Stimulated activated CD4-positive, alpha-beta T cell treated with anti-CD3 and anti-CD28 coated beads, Interleukin-15, amount 100 ng/mL, for 1 hour (primary cell): ENCODE data around the gene EFEMP1.

Experiments
- DNase-seq, 2 donors: peaks; one replicate each; pipeline ENCODE4 v3.0.0-alpha.2; 2020; ENCODE audit warnings: low read depth in 1 of 2, low spot score in 1 of 2

EFEMP1 gene

DNA sequence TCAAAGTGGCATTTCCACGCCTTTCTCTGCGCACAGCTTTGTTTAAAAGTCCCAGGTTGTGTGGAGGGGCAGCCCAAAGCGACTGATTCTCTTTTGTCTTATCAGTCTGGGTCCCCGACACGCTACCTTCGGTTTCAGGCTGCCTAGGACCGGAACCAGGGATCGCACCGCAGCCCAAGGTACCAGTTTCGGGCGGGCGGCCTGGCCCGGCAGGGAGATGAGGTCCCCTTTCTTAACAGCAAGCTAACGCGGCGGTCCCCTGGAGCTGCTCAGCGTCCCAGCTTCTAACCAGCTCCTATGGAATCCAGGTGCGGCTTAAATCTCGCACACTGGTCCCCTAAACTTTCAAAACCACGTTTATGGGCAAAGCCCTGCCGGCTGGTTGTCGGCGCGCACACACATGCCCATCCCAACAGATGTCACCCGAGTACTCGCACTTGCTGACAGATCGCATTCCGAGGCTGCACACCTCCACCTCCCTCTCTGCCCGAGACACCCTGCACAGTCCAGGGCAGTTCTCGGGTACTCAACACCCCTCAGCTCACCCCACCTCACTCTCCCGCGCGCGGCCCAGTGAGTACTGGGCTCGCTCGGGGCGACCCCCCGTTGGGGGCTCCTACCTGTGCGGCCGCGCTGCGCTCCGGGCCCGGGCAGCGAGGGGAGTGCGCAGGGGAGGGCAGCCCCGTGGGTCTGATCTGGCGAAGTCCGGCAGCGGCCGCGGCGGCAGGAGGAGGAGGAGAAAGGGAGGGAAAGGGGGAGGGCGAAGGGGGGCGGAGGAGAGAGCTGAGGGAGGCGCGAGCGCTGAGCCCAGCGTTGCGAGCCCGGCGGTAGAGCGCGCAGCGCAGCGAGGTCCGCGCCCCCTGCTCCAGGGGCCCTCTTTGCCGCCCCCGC is at the start of gene EFEMP1:
TSS of gene EFEMP1 (minus strand) at position 692 of the 891 bp plus-strand sequence. CDS start 1,342 bp downstream, outside the sequence.
- DNase-seq: no peak

DNA sequence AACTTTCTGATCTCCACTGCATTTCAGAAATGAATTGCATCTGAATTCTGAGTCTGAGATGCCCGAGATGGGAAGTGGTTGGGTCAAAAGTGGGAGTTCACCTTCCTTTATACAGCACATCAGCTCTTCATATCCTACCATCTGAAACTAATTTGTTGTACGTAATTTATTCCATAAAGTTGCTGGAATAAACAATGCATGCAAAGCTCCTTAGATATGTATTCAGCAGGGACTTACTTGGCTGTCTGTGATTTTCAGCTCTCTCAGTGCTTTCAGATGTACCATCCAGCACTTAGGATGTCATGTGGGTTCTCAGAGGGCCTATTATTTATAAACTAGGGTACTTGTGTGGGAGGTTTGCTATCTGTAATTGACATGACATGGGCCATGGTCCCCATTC is 46.9 kb upstream of the EFEMP1 start:
- no peak for DNase-seq

DNA sequence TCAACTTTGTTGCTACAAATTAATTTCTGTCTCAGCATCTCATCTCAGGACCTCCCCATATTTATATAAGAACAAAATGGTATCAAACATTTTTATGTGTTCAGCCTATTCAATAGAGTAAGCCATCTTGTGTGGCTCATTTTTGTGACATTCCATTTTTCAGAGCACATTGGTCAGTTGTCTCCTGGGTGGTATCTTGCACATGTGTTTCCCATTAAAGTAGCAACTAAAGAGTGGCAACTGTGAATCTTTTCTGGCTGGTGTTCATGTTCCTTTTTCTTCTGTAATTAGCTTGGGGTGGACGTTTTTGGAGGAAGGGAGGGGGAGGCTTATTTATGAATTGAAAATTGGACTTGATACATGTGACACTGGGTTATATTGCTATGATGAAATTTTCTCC is 45.4 kb upstream of the EFEMP1 start:
- no peak for DNase-seq

DNA sequence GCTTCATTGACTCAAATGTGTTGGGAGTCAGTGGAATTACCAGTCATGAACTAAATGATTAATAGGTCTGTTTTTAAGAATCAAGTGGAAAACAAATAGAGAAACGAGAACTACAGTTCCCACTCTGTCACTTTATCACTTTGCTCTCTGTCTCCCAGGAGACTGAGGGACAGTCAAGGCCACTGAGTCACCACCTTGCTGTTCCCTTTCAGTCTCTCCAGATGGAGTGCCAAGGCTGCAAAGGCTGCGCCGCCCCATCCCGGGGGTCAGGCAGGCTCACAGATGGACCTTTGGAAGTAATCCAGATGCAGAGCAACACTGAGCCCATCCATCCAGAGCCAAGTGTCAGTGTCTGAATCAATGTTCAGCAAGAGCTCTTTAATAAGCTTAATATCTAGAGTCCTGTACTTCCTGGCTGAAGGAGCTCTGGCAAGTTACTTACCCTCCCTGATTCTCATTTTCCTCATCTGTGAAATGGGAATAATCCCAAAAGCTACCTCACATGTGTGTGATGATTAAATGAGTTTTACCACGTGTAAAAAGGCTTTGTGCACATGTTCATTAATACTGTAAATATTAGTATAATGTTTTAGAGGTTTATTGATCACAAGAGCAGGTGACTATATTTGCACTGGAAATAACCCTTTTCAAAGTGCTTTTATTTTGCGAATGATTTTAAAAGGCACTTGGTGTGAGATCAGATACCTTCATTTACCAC is 43.0 kb upstream of the EFEMP1 start:
- no peak for DNase-seq

GRCh38 chr2:55965966-55966365 is 42.4 kb upstream of the EFEMP1 start:
- no peak for DNase-seq

- DNase-seq: no peak
These were observed 41.7 kb upstream of the EFEMP1 start for GRCh38 chr2:55965276-55965675.

GRCh38 chr2:55962915-55963314 is 39.3 kb upstream of the EFEMP1 start:
- DNase-seq: no peak

DNA sequence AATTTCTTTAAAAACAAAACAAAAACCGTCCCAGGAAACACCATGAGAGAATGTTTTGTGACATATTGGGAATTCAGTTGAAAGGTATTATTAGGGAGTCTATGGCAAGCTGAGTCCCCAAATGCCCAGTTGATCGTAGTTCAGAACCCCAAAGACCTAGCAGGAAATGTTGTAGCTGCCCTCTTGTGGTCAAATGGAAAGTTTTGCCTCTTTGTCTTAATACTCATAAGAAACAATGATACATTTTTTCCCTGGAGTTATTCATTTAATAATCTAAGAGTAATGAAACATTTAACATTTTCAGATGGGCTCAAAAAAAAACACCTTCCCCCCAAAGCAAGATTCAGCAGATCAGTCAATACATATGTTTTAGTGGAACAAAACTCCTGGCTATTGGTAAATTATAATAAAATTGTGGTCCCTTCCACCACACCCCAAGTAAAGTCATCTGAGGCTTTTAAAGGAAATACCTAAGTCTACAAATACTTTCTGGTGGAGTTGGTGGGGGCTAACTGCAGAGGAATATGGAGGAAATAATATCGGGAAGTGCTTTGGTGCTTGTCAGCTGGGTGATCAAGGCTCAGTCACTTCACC is 37.8 kb upstream of the EFEMP1 start:
- no peak for DNase-seq

DNA sequence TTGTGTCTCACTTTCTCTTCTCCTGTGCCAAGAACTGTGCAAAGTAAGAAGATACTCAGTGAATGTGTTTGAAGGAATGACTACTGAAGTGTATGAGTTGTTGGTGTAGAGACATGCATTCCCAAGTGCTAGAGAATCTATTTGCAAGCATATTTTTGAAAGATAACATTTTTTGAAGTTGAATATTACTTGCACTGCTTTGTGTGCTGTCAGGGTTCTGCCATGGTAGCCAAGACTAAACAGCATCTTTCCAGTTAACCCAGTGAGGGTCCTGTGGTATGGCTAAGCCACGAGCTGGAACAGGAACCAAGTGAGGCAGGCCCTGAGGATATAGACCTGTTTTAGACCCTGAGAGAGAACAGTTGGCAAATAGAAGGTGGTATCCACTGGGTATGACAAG is 35.2 kb upstream of the EFEMP1 start:
- DNase-seq: no peak

DNA sequence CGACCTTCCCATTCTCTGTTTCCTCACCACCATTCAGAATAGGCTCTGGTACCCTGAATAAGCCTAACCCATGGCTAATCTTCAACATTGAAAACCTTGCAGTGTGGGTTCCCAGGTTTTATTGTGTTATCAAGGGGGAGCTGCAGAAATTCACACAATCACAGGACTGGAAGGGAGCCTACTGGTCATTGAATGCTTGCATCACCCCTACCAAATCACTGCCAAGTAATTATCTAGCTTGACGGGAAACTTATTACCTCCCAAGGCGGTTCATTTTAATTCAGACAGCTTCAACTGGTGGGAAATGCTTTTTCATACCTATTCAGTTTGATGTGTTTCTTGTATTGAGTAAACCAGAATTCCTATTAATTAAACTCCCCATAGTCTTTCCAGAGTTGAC is 33.6 kb upstream of the EFEMP1 start:
- DNase-seq: no peak

DNA sequence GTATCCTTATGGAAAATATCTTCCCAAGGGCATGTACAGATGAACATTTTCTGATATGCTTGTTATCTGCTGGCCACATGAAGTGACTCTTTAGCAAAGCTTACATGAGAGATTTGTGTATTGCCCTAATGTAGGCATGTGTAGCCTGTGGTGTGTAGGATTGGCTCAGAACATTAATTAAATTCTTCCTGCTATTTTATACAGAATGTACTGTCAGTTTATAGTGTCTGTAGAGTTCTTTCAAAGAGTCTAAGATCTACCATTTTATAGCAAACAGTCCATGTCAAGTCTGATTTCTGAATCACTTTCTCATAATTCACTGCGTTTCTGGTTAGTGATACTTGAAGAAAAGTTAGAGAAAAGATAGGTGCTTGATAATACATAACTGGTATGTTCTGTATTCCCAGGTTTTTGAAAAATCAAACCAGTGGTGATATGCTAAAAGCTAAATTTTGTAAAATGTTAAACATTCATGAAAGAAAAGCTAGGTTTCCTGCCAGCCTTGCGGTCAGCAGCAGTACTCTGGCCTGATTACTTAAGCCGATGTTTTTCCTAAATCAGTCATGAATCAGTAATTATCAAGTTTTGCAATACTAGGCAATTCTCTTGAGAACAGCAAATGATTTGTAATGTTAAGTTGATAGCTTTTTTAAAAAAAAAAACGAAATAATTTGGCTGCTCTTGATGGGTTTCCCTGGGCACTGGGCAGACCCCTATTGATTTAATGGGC is 30.9 kb upstream of the EFEMP1 start:
- DNase-seq: no peak

DNA sequence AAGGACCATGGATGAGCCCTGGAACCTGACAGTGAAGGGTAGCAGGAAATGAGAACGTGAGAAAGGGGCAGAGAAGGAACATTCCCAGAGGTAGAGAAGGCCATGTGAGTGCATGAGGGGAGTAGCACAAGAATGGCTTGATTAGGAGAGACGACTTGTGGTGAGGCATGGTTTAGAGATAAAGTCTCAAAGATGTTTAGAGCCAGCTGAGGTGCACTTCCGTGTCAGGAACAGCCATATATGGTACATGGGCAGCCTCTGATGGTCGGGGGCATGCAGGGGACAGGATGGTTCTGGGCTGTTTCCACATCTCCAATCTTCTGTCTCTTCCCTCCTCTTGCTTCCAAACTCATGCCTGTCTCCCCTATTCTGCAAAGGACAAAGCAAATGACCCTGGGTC is 28.8 kb upstream of the EFEMP1 start:
- no peak for DNase-seq

DNA sequence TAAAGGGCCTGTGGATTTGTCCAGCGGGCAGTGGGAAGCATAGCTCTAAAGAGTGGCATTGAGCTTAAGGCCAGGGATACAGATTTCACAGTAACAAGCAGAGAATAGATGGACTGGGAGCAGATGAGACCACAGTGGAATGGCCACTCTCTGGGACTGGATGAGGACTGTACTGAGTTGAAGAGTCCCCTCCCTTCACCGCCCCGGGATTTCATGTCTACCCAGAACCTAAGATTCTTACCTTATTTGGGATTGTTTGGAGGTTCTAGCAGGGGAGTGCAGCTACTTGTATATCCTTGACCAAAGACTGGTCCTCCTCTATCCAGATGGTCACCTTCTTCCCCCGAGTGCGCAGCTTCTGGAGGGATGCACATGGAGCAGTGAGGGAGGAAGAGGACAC is 28.0 kb upstream of the EFEMP1 start:
- no peak for DNase-seq

DNA sequence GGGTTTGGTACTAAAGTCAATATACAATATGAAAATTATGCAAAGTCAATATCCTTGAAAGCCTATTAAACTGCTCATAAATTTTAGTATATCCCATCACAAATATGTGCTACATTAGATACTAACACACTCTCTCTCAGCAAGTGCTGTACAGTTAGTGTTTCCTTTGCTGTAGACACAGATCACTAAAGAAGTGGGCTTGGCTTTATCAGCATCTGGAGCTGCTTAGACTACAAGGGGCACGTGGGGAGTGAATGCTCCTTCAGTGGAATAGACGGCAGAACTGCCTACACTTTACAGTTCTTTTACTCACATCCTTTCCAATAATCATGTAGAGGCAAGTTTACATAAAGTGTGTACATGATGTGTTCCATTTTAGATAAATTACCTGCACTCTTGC is 26.0 kb upstream of the EFEMP1 start:
- DNase-seq: no peak

DNA sequence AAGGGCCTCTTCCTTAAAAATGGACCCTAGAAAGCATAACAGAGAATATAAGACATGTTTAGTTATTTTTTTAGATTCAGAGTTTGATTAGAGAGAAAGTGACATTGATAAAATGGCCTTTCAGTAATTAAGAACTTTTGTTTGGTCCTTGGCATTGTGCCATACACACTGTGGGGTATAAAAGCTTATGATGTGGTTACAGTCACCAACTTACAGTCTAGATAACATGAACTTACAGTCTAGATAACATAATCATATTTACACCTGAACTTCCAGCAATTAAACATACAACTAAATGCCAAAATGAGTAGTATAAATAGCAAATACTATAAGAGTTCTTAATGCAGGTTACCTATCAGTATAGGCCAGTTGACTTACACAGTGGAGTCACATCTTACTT is 25.6 kb upstream of the EFEMP1 start:
- DNase-seq: no peak

- no peak for DNase-seq
These were observed 24.8 kb upstream of the EFEMP1 start for GRCh38 chr2:55948176-55948923.

- DNase-seq: no peak
These were observed 24.2 kb upstream of the EFEMP1 start for GRCh38 chr2:55947752-55948151.

DNA sequence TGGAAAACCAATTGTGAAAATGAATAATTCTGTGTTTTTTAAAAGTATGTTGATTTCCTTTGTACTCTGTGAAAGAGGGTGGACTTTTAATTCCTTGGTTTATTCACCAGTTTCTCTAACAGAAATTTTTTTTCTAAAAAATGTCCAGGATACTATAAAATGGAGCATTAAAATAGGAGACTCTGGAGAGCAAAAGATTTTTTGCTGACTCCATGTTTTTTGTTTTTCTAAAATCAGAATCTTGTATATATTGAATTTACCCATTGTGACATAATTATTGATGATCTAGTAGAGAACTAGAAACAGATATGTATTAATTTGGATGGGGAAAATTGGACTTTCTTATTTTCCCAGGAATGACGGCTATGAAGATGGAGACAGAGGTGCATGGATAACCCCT is 23.2 kb upstream of the EFEMP1 start:
- no peak for DNase-seq

DNA sequence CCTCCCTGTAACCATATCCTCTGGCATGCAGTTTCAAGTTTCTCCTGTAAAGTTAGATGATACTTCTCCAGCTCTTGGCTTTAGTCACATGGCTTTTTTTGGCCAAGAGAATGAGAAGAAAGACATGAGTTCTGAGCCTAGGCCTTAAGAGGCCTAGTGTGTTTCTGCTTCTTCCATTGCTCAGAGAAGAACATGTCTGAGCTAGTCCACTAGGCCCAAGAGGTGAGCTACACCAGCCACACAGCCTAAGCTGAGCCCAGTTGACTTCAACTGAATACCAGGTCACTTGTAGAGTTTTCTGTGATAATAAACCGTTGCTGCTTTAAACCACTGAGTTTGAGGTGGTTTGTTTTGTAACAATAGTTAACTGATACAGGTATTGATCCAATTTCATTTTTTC is 19.9 kb upstream of the EFEMP1 start:
- no peak for DNase-seq

- DNase-seq: no peak
These were observed 12.8 kb upstream of the EFEMP1 start for GRCh38 chr2:55936351-55936750.

GRCh38 chr2:55934337-55934736 is 10.8 kb upstream of the EFEMP1 start:
- no peak for DNase-seq
